Embryonic facial prominence (tissue), 1 donor: ENCODE data around the gene SNAI1.
"Not testable (repeated sequence)": the region's sequence is repeated elsewhere in the genome, so short reads cannot be mapped to it uniquely, and the experiment has no call there.

Experiments
- DNase-seq: peaks from one replicate; pipeline ENCODE4 v3.0.0-alpha.2; 2016; ENCODE audit errors: extremely low spot score

SNAI1 gene

DNA sequence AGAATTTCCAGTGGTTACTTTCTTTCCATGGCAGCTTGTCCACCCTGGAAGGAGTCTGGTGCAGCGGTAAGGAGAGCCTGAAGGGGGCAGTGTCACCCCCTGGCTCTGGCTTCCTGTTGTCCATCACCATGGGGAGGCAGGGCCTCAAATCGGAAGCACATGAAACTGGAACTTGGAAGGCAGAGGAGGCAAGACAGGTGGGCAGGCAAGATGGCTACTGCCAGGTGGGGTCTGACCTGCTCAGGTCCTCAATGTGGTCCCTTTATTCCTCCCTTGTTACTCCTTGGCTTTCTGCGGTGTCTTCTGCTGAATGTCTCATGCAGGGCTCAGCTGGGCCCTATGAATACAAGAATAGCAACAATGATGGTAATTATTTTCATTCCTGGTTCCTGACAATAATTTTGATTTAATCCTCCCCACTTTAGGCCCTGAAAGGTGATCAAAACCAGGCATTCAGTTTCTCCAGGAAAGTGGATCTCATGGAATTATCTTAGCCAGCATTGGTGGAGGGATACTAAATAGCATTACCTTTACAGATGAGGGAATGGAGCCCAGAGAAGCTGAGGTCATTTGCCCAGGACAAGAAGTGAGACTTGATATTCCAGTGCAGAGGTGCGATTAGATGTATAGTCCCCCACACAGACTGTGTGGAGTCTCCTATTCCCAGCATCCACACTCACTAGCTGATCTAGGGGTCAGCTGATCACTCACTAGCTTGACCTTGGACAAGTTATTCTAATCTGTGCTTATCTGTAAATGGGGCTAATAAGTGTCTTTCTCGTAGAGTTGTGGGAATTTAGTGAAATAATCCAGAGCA, 17.6 kb upstream of the SNAI1 start:
- DNase-seq: no peak

- no peak for DNase-seq
Measured at GRCh38 chr20:49965781-49966305, 16.9 kb upstream of the SNAI1 start.

DNA sequence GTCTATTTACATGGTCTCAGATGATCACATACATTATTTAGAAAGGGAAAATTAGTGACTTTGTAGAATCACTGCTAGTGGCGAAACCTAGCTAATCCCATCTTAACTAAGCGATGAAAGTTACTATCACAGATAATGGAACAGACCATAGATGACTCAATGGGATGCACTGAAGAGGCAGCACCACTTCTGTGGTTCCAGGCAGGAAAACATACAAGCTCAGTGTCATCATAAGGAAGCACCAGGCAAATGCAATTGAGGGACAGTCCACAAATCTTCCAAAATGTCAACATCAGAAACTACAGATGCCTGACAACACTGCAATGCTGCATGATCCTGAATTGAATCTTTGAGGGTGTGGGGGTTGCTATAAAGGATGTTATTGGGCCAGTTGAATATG, 15.9 kb upstream of the SNAI1 start:
- no peak for DNase-seq

- DNase-seq: no peak
Measured at GRCh38 chr20:49969234-49969633, 13.5 kb upstream of the SNAI1 start.

GRCh38 chr20:49969946-49970345, 12.8 kb upstream of the SNAI1 start:
- DNase-seq: no peak

GRCh38 chr20:49970498-49970897, 12.3 kb upstream of the SNAI1 start:
- DNase-seq: no peak

- DNase-seq: no peak
Measured at GRCh38 chr20:49973981-49974380, 8.8 kb upstream of the SNAI1 start.

- no peak for DNase-seq
Measured at GRCh38 chr20:49976542-49976941, 6.2 kb upstream of the SNAI1 start.

GRCh38 chr20:49977740-49978139, 5.0 kb upstream of the SNAI1 start:
- DNase-seq: not testable (repeated sequence)

DNA sequence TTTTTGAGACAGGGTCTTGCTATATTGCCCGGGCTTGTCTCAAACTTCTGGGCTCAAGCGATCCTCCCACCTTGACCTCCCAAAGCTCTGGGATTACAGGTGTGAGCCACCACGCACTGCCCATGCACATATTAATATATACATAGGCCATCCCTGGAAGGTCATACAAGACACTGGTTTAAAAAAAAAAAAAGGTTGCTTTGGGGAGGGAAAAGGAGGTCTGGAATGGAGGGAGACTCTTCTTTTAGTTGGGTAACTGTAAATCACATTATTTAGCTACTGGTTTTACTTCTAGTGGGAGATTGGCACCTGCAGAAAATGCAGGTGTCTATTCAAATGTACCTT, 4.1 kb upstream of the SNAI1 start:
- no peak for DNase-seq

GRCh38 chr20:49979030-49979832, 3.5 kb upstream of the SNAI1 start:
- DNase-seq: no peak

DNA sequence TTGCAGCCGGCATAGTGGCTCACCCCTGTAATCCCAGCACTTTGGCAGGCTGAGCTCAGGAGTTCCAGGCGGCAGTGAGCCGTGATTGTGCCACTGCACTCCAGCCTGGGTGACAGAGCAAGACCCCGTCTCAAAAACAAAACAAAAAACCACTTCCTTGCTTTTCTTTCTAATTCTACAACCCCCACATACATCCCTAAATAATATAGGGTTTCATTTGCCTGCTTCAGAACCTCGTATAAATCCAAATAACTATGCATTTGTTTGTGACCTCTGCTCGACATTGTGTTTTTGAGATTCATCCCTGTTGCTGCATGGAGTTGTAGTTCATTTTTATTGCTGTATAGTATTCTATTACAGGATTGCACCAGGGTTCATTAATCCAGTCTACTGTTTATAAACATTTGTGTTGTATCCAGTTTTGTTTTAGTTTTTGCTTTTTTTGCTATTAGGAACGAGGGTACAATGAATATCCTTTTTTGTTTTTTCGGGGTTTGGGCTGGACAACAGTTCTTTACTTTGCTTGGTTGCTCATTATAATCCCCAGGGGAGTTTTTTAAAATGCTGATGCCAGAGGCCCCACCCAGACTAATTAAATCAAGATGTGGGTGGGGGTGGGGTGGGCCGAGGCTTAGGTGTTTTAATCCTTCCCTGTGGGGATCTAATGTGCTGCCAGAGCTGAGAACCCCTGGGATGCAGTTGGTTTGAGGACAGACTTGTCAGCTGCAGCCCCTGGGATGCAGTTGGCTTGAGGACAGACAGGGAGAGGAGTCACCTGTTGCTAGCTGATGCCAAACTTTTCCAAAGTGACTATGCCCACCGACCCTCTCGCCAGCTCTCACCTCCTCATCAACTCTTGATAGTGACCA, 2.4 kb upstream of the SNAI1 start:
- DNase-seq: no peak

GRCh38 chr20:49981218-49982071, 1.3 kb upstream of the SNAI1 start:
- DNase-seq: no peak

- DNase-seq: no peak
Measured at GRCh38 chr20:49982072-49982345, 771 bp upstream of the SNAI1 start.

GRCh38 chr20:49983123-49983847, 505 bp downstream of the SNAI1 start:
- DNase-seq: no peak

DNA sequence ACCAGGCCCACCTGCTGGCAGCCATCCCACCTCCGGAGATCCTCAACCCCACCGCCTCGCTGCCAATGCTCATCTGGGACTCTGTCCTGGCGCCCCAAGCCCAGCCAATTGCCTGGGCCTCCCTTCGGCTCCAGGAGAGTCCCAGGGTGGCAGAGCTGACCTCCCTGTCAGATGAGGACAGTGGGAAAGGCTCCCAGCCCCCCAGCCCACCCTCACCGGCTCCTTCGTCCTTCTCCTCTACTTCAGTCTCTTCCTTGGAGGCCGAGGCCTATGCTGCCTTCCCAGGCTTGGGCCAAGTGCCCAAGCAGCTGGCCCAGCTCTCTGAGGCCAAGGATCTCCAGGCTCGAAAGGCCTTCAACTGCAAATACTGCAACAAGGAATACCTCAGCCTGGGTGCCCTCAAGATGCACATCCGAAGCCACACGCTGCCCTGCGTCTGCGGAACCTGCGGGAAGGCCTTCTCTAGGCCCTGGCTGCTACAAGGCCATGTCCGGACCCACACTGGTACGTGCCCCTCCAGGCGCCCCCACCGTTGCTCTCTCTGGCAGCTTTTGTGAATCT, 1.1 kb downstream of the SNAI1 start:
- DNase-seq: no peak

- no peak for DNase-seq
Measured at GRCh38 chr20:49984426-49985153, 1.8 kb downstream of the SNAI1 start.

DNA sequence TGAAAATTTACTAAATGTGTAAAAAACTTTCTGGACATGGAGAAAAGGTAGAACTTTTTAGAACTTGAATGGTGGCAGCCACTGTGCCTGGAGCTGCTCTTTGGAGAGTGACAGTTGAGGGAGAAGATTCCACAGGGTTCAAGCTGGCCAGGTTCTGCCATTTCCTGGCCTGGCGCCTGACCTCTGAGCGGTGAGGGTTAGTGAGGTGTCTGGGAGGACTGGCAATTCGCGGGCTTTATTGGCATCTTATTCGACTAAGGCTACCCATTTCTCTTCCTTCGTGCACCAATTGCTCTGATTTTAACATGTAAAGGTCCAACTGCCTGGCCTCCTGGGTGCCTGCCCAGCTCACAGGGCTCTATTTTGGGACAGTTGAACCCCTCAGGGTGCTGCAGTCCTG, 2.4 kb downstream of the SNAI1 start:
- DNase-seq: no peak

DNA sequence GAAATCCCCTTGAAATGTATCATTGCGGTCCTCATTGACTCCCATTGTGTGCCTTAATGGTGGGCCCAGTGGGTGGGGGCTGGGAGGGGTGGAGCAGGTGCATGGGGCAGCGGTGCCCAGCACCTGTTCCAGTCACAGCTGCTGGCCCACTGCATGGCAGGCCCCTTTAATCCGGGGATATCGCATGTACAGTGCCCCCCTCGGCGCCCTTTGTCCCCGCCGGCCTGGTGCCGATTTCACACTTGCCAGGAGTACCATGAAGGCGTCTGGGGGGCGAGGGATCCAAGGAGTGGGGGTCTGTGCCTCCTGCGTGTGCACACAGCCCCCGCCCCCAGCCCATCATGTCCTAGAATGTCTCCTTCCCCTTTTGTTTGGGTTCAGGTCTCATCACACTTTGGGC, 2.8 kb downstream of the SNAI1 start:
- no peak for DNase-seq

GRCh38 chr20:49986049-49986448, 3.3 kb downstream of the SNAI1 start:
- DNase-seq: no peak
